ENCODE results near the gene SLC4A1. TPM values are rescaled to one million over a fixed set of nuclear protein-coding genes. Genes with fewer than 3 reads are reported as not detected.
A peak's percentile ranks its signal among the peaks of the same experiment; 100 is the strongest.

SLC4A1 gene
- total RNA-seq, 2 donors from 2014 or later, result 0.56 TPM; not detected in 1

- peak overlapping the region; percentile 49 to 96 for H3K27ac ChIP-seq
- no peak overlapping the region for H3K4me3 ChIP-seq
- TF ChIP-seq, protein P1, sequence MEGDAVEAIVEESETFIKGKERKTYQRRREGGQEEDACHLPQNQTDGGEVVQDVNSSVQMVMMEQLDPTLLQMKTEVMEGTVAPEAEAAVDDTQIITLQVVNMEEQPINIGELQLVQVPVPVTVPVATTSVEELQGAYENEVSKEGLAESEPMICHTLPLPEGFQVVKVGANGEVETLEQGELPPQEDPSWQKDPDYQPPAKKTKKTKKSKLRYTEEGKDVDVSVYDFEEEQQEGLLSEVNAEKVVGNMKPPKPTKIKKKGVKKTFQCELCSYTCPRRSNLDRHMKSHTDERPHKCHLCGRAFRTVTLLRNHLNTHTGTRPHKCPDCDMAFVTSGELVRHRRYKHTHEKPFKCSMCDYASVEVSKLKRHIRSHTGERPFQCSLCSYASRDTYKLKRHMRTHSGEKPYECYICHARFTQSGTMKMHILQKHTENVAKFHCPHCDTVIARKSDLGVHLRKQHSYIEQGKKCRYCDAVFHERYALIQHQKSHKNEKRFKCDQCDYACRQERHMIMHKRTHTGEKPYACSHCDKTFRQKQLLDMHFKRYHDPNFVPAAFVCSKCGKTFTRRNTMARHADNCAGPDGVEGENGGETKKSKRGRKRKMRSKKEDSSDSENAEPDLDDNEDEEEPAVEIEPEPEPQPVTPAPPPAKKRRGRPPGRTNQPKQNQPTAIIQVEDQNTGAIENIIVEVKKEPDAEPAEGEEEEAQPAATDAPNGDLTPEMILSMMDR (IDR thresholded peaks at IDR 0.05), result no peak
- DNase-seq (ENCODE audit: low spot score) (no peak), ATAC-seq (ENCODE audit: insufficient number of reproducible peaks, low FRiP score, low read depth) (no peak)
- no peaks in the 10 kb centered on the region for H3K27me3 ChIP-seq (replicated peaks; ENCODE audit: insufficient read depth)
- H3K9me3 ChIP-seq, result no peaks in the 10 kb centered on the region
- H3K36me3 ChIP-seq, result no peaks in the 10 kb centered on the region
- peaks cover 15 to 26% of the 10 kb centered on the region in 2 donors for H3K4me1 ChIP-seq (ENCODE audit: control insufficient read depth in 1 of 2, low read depth in 2 of 2)
Observed at GRCh38 chr17:44223541-44224071, 44.3 kb downstream of the SLC4A1 start.

DNA sequence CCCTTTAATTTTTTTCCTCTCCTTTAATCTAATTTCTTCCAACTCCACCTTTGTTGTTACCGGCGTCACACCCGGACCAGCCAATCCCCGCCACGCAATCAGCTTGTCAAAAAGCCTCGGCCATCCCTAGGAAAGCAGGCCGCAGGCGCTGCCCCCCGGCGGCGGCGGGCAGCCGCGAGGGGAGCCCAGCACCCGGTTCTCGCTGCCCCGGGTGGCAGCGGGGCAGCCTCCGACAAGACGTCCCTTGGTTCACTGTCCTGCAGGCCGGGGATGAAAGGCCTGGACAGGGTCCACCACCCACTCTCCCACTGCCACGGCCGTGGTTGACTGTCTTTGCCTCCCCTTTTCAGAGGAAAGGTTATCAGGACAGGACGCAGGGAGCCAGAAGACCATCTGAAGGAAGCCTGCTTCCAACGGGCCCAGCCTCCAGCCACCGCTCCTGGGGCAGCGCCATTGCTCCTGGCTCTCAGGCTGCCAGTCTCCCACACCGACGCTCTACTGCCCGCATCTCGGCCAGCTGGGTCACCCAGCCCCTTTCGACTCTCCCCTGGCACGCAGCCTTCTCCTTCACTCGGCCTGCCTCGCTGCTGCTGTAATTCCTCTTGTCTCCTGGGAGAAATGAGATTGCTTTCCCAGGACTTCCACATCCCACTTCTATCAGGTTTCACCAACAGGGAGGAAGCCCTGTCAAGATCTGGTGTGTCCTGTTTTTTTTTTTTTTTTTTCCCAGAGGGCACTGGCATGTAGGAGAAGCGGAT is 45.6 kb downstream of the SLC4A1 start:
- DNase-seq (ENCODE audit: low spot score), result no peak

DNA sequence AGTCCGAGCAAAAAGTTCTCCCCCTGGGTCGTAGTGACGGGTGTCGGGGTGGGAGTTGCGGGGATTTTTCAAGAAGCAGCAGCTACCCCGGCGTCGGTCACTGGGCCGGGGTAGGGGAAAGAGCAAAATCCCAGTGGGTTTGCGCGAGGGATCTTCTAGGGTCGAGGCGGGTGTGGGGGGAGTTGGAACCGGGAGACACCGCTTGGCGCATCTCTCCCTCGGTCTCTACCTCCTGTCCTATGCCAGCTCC is 46.1 kb downstream of the SLC4A1 start:
- TF ChIP-seq, protein P1 (IDR thresholded peaks at IDR 0.05), result no peak
- no peaks in the 10 kb centered on the region for H3K36me3 ChIP-seq
- ATAC-seq (ENCODE audit: insufficient number of reproducible peaks, low FRiP score, low read depth) (no peak), DNase-seq (ENCODE audit: low spot score) (no peak)
- no peaks in the 10 kb centered on the region for H3K9me3 ChIP-seq
- H3K27me3 ChIP-seq (replicated peaks; ENCODE audit: insufficient read depth), result no peaks in the 10 kb centered on the region
- peaks cover 26 to 40% of the 10 kb centered on the region in 2 donors for H3K4me1 ChIP-seq (ENCODE audit: control insufficient read depth in 1 of 2, low read depth in 2 of 2)
- peak overlapping the region; percentile 95 to 96 for H3K27ac ChIP-seq
- peak overlapping the region; percentile 89 for H3K4me3 ChIP-seq

More for the DNA sequence above, 45.6 kb downstream of the SLC4A1 start:
- Histone ChIP-seq H3K4me1 (ENCODE audit: control insufficient read depth in 1 of 2, low read depth in 2 of 2) (peaks cover 24 to 35% of the 10 kb centered on the region in 2 donors), H3K27me3 (replicated peaks; ENCODE audit: insufficient read depth) (no peaks in the 10 kb centered on the region), H3K9me3 (no peaks in the 10 kb centered on the region), H3K27ac (peak overlapping the region; percentile 95 to 96), H3K4me3 (peak overlapping the region; percentile 89), H3K36me3 (no peaks in the 10 kb centered on the region)
- ATAC-seq (ENCODE audit: insufficient number of reproducible peaks, low FRiP score, low read depth), result no peak
- TF ChIP-seq, protein P1 (IDR thresholded peaks at IDR 0.05), result peak; percentile 7

GRCh38 chr17:44221084-44221861 is 46.7 kb downstream of the SLC4A1 start:
- TF ChIP-seq, protein P1 (IDR thresholded peaks at IDR 0.05), result no peak
- no peaks in the 10 kb centered on the region for H3K9me3 ChIP-seq
- no peaks in the 10 kb centered on the region for H3K36me3 ChIP-seq
- no peak for DNase-seq (ENCODE audit: low spot score)
- ATAC-seq (ENCODE audit: insufficient number of reproducible peaks, low FRiP score, low read depth), result no peak
- peak overlapping the region; percentile 95 to 96 for H3K27ac ChIP-seq
- peaks cover 26 to 41% of the 10 kb centered on the region in 2 donors for H3K4me1 ChIP-seq (ENCODE audit: control insufficient read depth in 1 of 2, low read depth in 2 of 2)
- H3K4me3 ChIP-seq, result peak overlapping the region; percentile 89
- H3K27me3 ChIP-seq (replicated peaks; ENCODE audit: insufficient read depth), result no peaks in the 10 kb centered on the region
